ENCODE data around the gene KIF18B.

KIF18B gene

DNA sequence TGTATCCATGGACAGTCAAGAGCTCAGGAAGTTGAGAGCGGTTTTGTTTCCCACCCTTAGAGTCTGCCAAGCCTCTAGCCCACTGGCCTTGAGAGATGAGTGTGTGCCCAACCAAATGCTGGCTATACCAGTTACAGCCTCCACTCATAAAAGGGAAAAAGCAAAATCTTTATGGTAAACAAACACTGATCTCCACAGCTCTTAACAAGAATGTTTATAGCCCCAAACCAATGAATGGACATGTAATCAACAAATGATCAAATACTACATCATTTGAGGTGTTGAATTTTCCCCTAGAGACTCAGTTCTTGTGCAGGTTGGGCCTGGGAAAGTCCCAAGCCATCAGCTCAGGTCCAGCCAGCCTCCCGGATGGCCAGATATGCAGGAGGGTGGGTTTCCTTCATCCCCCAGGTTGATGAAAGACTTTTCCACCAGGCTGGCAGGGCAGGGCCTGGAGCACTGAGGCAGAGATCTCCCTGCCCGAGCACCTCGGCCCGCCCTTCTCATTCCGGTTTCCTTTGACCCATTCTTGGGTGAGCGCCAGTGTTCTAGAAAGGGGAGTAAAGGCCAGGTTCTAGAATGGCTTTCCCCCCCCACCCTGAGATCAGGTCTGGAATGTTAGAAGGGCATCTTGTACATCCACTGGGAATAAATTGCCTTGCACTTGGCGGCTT is 44.4 kb downstream of the KIF18B start:
- DNase-seq: no peak

DNA sequence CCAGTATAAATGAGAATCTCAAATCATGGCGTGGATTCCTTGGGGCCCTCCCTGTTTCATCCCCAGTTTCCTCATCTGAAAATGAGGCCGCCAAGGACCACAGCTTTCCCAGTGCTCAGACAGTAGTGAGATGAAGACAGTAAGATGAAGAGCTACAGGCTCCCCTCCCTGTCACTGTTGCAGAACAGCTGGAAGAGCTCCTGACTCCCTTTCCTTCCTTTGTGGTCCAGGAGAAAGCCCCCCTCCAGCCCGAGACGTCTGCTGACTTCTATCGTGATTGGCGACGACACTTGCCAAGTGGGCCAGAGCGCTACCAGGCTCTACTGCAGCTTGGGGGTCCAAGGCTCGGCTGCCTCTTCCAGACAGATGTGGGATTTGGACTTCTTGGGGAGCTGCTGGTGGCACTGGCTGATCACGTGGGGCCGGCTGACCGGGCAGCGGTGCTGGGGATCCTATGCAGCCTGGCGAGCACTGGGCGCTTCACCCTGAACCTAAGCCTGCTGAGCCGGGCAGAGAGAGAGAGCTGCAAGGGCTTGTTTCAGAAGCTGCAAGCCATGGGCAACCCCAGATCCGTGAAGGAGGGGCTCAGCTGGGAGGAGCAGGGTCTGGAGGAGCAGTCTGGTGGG is 45.3 kb downstream of the KIF18B start:
- no peak for DNase-seq

- no peak for DNase-seq
Measured at GRCh38 chr17:44901411-44901921, 46.1 kb downstream of the KIF18B start.

DNA sequence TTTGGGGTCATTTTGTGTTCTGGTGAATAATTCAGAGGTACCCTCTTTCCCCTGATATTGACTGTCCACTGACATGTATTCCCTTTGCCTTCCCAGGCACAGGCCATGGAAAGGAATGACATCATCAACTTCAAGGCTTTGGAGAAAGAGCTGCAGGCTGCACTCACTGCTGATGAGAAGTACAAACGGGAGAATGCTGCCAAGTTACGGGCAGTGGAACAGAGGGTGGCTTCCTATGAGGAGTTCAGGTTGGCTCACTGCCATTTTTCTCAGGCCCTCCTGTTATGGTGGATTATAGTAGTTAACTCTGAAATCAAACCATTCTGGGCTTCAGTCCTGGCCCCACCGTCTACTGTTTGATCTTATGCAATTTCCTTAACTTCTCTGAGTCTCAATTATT is 46.7 kb downstream of the KIF18B start:
- DNase-seq: peak; percentile 28

GRCh38 chr17:44899074-44899782 is 48.3 kb downstream of the KIF18B start, which contains the start of gene EFTUD2:
Gene EFTUD2 (minus strand): TSS chr17:44899445. CDS start chr17:44894521, 4,924 bp downstream.
- DNase-seq: peak; percentile 89

- no peak for DNase-seq
Measured at GRCh38 chr17:44898768-44899073, 48.9 kb downstream of the KIF18B start.

DNA sequence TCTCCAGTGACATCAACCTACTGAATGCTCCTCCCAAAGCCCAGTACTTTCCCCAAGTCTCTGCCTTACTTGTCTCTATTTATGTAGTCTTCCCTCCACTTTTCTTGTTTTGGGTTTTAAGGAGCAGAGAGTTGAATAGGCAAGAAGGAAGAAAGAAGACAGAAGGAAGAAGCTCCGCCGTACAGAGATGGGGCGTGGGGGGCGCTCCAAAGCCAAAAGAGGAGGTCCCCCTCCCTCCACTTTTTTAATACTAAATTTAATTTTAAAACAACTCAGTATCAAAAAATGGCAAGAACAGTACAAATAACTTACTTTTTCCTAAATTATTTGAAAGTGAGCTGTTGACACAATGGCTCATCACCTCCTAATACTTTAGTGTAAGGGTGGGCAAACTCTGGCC is 52.9 kb downstream of the KIF18B start:
- no peak for DNase-seq

DNA sequence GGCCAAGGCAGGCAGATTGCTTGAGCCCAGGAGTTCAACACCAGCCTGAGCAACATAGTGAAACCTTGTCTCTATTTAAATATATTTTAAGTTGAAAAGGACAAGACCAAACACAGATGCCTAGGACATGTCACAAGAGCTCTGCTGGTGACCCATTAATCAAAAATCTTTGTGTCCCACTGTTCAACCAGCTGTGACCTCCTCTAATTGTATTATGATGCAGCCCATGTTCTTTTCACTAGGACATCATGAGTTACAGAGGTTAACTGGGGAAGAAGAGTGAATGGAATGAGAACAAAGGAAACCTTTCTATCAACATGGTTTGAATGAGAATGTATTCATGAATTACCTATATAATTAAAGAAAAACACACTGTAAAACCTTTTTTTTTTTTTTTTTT is 55.3 kb downstream of the KIF18B start:
- no peak for DNase-seq

GRCh38 chr17:44889003-44889402 is 58.6 kb downstream of the KIF18B start:
- no peak for DNase-seq

GRCh38 chr17:44887971-44888954 is 59.3 kb downstream of the KIF18B start:
- DNase-seq: no peak

DNA sequence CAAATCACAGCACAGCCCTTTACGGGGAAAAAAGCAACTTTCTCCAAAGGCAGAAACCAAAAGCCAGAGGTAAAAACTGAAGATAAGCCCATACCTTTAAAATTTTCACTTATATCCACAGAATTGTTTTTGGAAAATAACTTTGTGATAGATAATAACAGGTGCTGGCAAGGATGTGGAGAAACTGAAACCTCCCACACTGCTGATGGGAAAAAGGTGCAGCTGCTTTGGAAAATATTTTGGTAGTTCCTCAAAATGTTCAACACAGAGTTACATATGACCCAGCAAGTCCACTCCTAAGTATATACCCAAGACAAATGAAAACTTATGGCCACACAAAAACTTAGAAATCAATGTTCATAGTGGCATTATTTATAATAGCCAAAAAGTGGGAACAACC is 60.6 kb downstream of the KIF18B start:
- no peak for DNase-seq

- no peak for DNase-seq
Measured at GRCh38 chr17:44884941-44885340, 62.6 kb downstream of the KIF18B start.

DNA sequence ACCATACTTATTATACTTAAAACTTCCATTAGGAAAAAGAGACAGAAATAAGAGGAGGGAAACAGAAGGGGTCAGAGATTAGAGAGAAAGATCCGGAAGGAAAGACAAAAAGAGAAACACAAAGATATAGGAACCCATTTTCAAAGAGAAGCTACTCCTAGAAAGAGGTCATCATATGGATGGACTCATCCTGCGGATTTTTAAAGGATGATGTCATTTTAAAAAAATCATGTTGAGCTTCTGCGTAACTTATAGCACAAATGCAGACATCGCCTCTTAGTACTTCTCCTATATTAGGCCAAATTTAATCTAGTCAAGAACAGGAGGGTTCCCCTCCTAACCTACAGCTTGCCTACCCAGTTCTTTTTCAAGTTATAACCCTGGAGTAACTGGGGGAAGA is 66.4 kb downstream of the KIF18B start:
- no peak for DNase-seq

DNA sequence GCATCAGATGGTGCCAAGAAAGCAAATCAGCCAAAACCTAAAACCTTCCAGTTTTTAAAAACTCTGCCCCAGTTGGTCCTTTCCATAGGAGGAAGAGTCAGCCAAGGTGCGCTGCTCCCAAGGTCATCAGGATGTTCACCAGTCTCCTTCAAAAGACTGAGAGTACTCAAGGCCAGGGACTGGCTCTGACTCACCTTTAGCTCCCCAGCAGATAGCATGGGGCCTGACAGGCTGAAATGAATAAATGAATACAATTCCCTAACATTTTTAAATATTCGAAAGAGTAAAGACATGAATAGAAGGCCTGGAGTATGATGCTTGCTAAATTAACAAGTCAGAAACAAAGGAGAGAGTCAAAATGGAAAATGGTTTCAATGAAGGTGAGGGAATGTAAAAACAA is 67.5 kb downstream of the KIF18B start:
- DNase-seq: no peak

- no peak for DNase-seq
Measured at GRCh38 chr17:44879376-44879775, 68.2 kb downstream of the KIF18B start.

DNA sequence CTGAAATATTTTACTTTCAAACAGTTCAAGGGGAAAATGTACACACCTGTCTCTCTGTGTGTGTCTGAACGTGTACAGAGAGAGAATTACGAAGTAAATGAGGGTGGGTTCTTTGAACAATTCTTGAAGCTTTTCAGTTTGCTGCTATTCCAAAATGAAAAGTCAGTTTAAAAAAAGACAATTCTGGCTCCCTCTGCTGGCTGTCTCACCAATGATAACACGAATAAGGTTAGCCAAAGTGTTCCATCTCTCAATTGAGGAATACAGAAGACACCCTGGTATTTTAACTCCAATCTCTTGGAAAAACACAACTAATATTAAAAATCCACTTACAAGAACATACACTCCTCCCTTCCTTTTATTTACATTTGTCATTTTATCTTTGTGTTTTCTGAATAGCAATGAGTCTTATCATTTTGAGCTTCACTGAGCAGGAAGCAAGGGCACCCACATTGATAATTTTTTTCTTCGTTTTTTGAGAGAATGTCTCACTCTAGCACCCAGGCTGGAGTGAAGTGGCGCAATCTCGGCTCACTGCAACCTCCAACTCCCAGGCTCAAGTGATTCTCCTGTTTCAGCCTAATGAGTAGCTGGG is 68.8 kb downstream of the KIF18B start:
- DNase-seq: peak; percentile 52

DNA sequence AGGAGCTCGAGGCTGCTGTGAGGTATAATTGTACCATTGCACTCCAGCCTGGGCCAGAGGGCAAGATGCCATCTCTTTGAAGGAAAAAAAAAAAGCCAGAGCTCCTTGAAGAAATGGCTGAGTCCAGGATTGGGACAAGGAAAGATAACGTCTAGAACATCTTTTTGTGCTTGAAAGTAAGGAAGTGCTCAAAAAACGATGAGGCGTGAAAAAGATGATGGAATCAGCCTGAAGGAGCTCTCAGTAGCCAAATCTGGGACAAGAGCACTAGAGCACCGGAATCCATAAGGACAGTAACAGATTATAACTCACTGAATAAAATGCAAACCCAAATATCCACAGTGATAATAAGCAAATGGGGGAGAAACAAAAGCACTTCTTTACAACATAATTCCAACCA is 70.5 kb downstream of the KIF18B start:
- no peak for DNase-seq

DNA sequence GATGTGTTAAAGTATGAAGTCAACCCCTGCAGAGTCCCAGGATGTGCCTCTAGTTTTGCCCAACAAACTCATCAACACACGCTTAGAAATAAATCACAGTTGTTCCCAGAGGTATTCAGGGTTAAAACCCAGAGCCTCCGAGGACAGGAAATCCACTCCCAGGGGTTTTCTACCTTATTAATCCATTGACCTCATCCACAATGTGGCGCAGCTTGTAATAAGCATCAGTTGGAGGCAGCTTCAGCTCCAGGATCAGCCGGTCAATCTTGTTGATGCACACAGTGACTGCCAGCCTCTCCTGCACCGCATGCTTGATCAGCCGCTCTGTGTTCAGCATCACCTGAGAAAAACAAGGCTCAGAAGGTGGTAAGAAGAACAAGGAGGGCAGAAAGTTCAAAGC is 71.8 kb downstream of the KIF18B start:
- no peak for DNase-seq

Data from hematopoietic multipotent progenitor cell treated with erythropoietin and hydrocortisone succinate and interleukin-3 and kit ligand, for 8 days (in vitro differentiated cells).